Right atrium auricular region (tissue), 2 donors: Measurements from ENCODE around the gene EDEM3. TPM values are rescaled to one million over a fixed set of nuclear protein-coding genes. Genes with fewer than 3 reads are reported as not detected.
"Not testable (repeated sequence)": the region's sequence is repeated elsewhere in the genome, so short reads cannot be mapped to it uniquely, and the experiment has no call there.

Source experiments
- DNase-seq: peaks from one replicate; pipeline ENCODE4 v3.0.0-alpha.2; 2019; ENCODE audit warnings: low spot score
- H3K27ac ChIP-seq, 2 donors: fragments of 200-600 bp; sonication (generic); 1 replicate in 1 of 2; 2 replicates in 1 of 2; pipeline ENCODE4 v1.5.1; 2016 to 2019
- H3K27me3 ChIP-seq, 2 donors: fragments of 200-600 bp; sonication (generic); one replicate each; pipeline versions ENCODE4 v1.5.1 to v1.6.0; 2017 to 2019
- H3K36me3 ChIP-seq: fragments of 200-600 bp; sonication (generic); one replicate; pipeline ENCODE4 v1.5.1; 2016
- H3K4me1 ChIP-seq, 2 donors: fragments of 200-600 bp; sonication (generic); one replicate each; pipeline versions ENCODE4 v1.5.1 to v1.6.0; 2017 to 2019
- H3K4me3 ChIP-seq, 2 donors: fragments of 200-600 bp; sonication (generic); 1 replicate in 1 of 2; 2 replicates in 1 of 2; pipeline ENCODE4 v1.5.1; 2017 to 2019; ENCODE audit warnings: mild to moderate bottlenecking in 1 of 2, moderate library complexity in 1 of 2
- H3K9me3 ChIP-seq, 2 donors: fragments of 200-600 bp; sonication (generic); one replicate each; pipeline ENCODE4 v1.5.1; 2019
- CTCF ChIP-seq, 2 donors: fragments of 200-600 bp; sonication (generic); IDR thresholded peaks; one replicate each; pipeline ENCODE4 v1.5.1; 2019; ENCODE audit warnings: antibody characterized with exemption in 2 of 2
- total RNA-seq, 2 donors: library from RNA; depleted of rRNA; stranded (reverse); fragments of >200 nt; gene quantifications; one replicate each; pipeline ENCODE4 v1.1.0, GENCODE V29; 2016

The EDEM3 gene
- total RNA-seq, 2 donors from 2014 or later = 18.1 to 30.0 TPM

- no peaks in the 10 kb centered on the region for H3K36me3 ChIP-seq
- peaks cover 0 to 5% of the 10 kb centered on the region in 2 donors for H3K4me1 ChIP-seq
- H3K27me3 ChIP-seq = no peaks in the 10 kb centered on the region
- peaks cover 0 to 8% of the 10 kb centered on the region in 2 donors for H3K9me3 ChIP-seq
- H3K27ac ChIP-seq = no peak overlapping the region
- TF ChIP-seq CTCF (IDR thresholded peaks at IDR 0.05) = no peak
- H3K4me3 ChIP-seq = no peak overlapping the region
- no peak for DNase-seq
Observed at GRCh38 chr1:184686540-184686939, 68.1 kb downstream of the EDEM3 start.

- H3K4me3 ChIP-seq = no peak overlapping the region
- H3K27ac ChIP-seq = no peak overlapping the region
- peaks cover 0 to 5% of the 10 kb centered on the region in 2 donors for H3K4me1 ChIP-seq
- TF ChIP-seq CTCF (IDR thresholded peaks at IDR 0.05) = no peak
- H3K9me3 ChIP-seq = peaks cover 0 to 20% of the 10 kb centered on the region in 2 donors
- DNase-seq = no peak
- H3K36me3 ChIP-seq = no peaks in the 10 kb centered on the region
- no peaks in the 10 kb centered on the region for H3K27me3 ChIP-seq
Observed at GRCh38 chr1:184685116-184685515, 69.5 kb downstream of the EDEM3 start.

- H3K27ac ChIP-seq = no peak overlapping the region
- DNase-seq = no peak
Observed at GRCh38 chr1:184684285-184685074, 70.2 kb downstream of the EDEM3 start.

GRCh38 chr1:184682956-184683355 is 71.7 kb downstream of the EDEM3 start:
- H3K4me1 ChIP-seq = peaks cover 0 to 5% of the 10 kb centered on the region in 2 donors
- DNase-seq = no peak
- peaks cover 0 to 20% of the 10 kb centered on the region in 2 donors for H3K9me3 ChIP-seq
- no peak overlapping the region for H3K27ac ChIP-seq
- no peak overlapping the region for H3K4me3 ChIP-seq
- no peaks in the 10 kb centered on the region for H3K36me3 ChIP-seq
- H3K27me3 ChIP-seq = no peaks in the 10 kb centered on the region
- TF ChIP-seq CTCF (IDR thresholded peaks at IDR 0.05) = no peak

More at GRCh38 chr1:184684285-184685074, 70.2 kb downstream of the EDEM3 start:
- H3K27me3 ChIP-seq = no peaks in the 10 kb centered on the region
- H3K9me3 ChIP-seq = peaks cover 0 to 20% of the 10 kb centered on the region in 2 donors
- no peak for TF ChIP-seq CTCF (IDR thresholded peaks at IDR 0.05)
- H3K36me3 ChIP-seq = no peaks in the 10 kb centered on the region
- H3K4me3 ChIP-seq = no peak overlapping the region
- H3K4me1 ChIP-seq = peaks cover 0 to 5% of the 10 kb centered on the region in 2 donors

- not testable (repeated sequence) for H3K27me3 ChIP-seq, DNase-seq, H3K27ac ChIP-seq, H3K4me3 ChIP-seq, H3K36me3 ChIP-seq, H3K4me1 ChIP-seq
- H3K9me3 ChIP-seq = peaks cover 0 to 20% of the 10 kb centered on the region in 2 donors
Observed at GRCh38 chr1:184680611-184681225, 73.9 kb downstream of the EDEM3 start.

- H3K4me1 ChIP-seq, H3K27me3 ChIP-seq, H3K4me3 ChIP-seq, DNase-seq, H3K27ac ChIP-seq, H3K36me3 ChIP-seq: not testable (repeated sequence)
- H3K9me3 ChIP-seq = peaks cover 0 to 20% of the 10 kb centered on the region in 2 donors
Observed at GRCh38 chr1:184679472-184679871, 75.2 kb downstream of the EDEM3 start.
